Measurements from ENCODE around the gene A1CF. TPM values are rescaled to one million over a fixed set of nuclear protein-coding genes. Genes with fewer than 3 reads are reported as not detected.

A1CF gene
- total and polyA plus RNA-seq, 2 of the 8 experiments (the other 6 are each of a cell fraction or from before 2014, with no cell fraction given): not detected

GRCh38 chr10:50883629-50884028 lies 1.8 kb downstream of the A1CF start:
- no peak for FAIRE-seq
- H4K8ac ChIP-seq (ENCODE audit: extremely low read depth, insufficient read depth, low read length): no peak overlapping the region
- no peak overlapping the region for H3K18ac ChIP-seq (ENCODE audit: extremely low read depth, low read length)
- H3K9ac ChIP-seq (replicated peaks in 1 of 4; ENCODE audit: extremely low read depth in 1 of 4, low read depth in 3 of 4, low read length in 3 of 4): no peak overlapping the region
- no peaks in the 10 kb centered on the region for H3K23me2 ChIP-seq (ENCODE audit: low read depth, low read length)
- no peaks in the 10 kb centered on the region for H4K20me1 ChIP-seq (replicated peaks in 1 of 2; ENCODE audit: control insufficient read depth in 1 of 2, insufficient read depth in 2 of 2, low read length in 2 of 2)
- no peak overlapping the region for H2AFZ ChIP-seq (ENCODE audit: low read length)
- H3K36me3 ChIP-seq (ENCODE audit: control insufficient read depth in 2 of 4, insufficient read depth in 4 of 4, low read length in 3 of 4): no peaks in the 10 kb centered on the region
- no peak overlapping the region for H3K4me2 ChIP-seq (ENCODE audit: insufficient read depth in 1 of 2, low read depth in 2 of 2, low read length in 2 of 2)
- DNase-seq (ENCODE audit: low read depth in 1 of 2, low spot score in 2 of 2): no peak
- no peaks in the 10 kb centered on the region for H3K79me2 ChIP-seq (ENCODE audit: control insufficient read depth in 1 of 2, insufficient read depth in 2 of 2, low read length in 2 of 2)
- no peak overlapping the region for H2BK20ac ChIP-seq (ENCODE audit: low read length)
- no peak overlapping the region for H2BK5ac ChIP-seq (ENCODE audit: low read depth, low read length)
- no peaks in the 10 kb centered on the region for H3K79me1 ChIP-seq (ENCODE audit: low read depth, low read length)
- no peak overlapping the region for H3K23ac ChIP-seq (ENCODE audit: insufficient read length)
- H3K14ac ChIP-seq (ENCODE audit: insufficient read length): no peak overlapping the region
- H3K27ac ChIP-seq (ENCODE audit: low read depth, low read length): no peak overlapping the region
- 85% methylated on average over 5 of the region's 5 CpGs; no CpG with 5 or more reads in 1 of the 2 experiments for WGBS, 2 experiments (ENCODE audit: extremely low coverage in 1 of 2, insufficient coverage in 1 of 2, insufficient read length in 1 of 2, insufficient replicate concordance in 2 of 2, low coverage in 1 of 2, low lambda C conversion rate in 2 of 2, missing lambda C conversion rate in 1 of 2)
- H4K5ac ChIP-seq (ENCODE audit: insufficient read length, low read depth, low read length): no peak overlapping the region
- no peak overlapping the region for H2BK120ac ChIP-seq (replicated peaks; ENCODE audit: low read depth, low read length)
- H3K56ac ChIP-seq (replicated peaks; ENCODE audit: insufficient read length, low read depth, low read length): no peak overlapping the region
- H4K91ac ChIP-seq (replicated peaks; ENCODE audit: insufficient read length, low read length): no peak overlapping the region
- H3K27me3 ChIP-seq (replicated peaks in 1 of 4; ENCODE audit: control insufficient read depth in 3 of 4, extremely low read depth in 1 of 4, insufficient read depth in 3 of 4, low read length in 3 of 4): no peaks in the 10 kb centered on the region
- no peaks in the 10 kb centered on the region for H3K4me1 ChIP-seq (replicated peaks in 1 of 4; ENCODE audit: control insufficient read depth in 3 of 4, insufficient read depth in 4 of 4, low read length in 3 of 4)
- H3K9me3 ChIP-seq (ENCODE audit: insufficient read depth in 2 of 2, low read depth in 1 of 2, low read length in 1 of 2): no peaks in the 10 kb centered on the region
- no peak overlapping the region for H3K4ac ChIP-seq (replicated peaks; ENCODE audit: insufficient read length, low read depth, low read length)
- CTCF ChIA-PET (ENCODE audit: partially characterized antibody): no interaction called here
- H2BK12ac ChIP-seq (ENCODE audit: low read depth, low read length): no peak overlapping the region
- POLR2A ChIA-PET (ENCODE audit: partially characterized antibody): no interaction called here
- H2AK5ac ChIP-seq (ENCODE audit: low read depth, low read length): no peak overlapping the region
- H3K4me3 ChIP-seq (ENCODE audit: extremely low read depth in 1 of 4, insufficient read depth in 2 of 4, low read depth in 3 of 4, low read length in 4 of 4): no peak overlapping the region
- H2BK15ac ChIP-seq (ENCODE audit: low read length): no peak overlapping the region
- no peak for TF ChIP-seq TCF12 (IDR thresholded peaks at IDR 0.05; ENCODE audit: low read depth, low read length)
- TF ChIP-seq CEBPB (IDR thresholded peaks at IDR 0.05; ENCODE audit: low read depth, low read length): no peak
- no peak for TF ChIP-seq CHD1 (IDR thresholded peaks at IDR 0.05; ENCODE audit: low read depth, low read length)
- TF ChIP-seq POU5F1 (IDR thresholded peaks at IDR 0.05; ENCODE audit: low read depth, low read length): no peak
- no peak for TF ChIP-seq RXRA (IDR thresholded peaks at IDR 0.05; ENCODE audit: insufficient read depth, low read depth, low read length)
- TF ChIP-seq ZNF274 (IDR thresholded peaks at IDR 0.05; ENCODE audit: borderline replicate concordance, extremely low read depth, low read length): no peak
- TF ChIP-seq CTCF (IDR thresholded peaks at IDR 0.05; ENCODE audit: control extremely low read depth in 1 of 3, insufficient read depth in 1 of 3, low read depth in 1 of 3, low read length in 3 of 3): no peak
- no peak for TF ChIP-seq SP4 (IDR thresholded peaks at IDR 0.05; ENCODE audit: low read length)
- TF ChIP-seq FOSL1 (IDR thresholded peaks at IDR 0.05; ENCODE audit: insufficient read depth, low read depth, low read length): no peak
- TF ChIP-seq TAF1 (IDR thresholded peaks at IDR 0.05; ENCODE audit: low read depth, low read length): no peak
- TF ChIP-seq BCL11A (IDR thresholded peaks at IDR 0.05; ENCODE audit: low read depth in 2 of 2, low read length in 2 of 2): no peak
- TF ChIP-seq TBP (IDR thresholded peaks at IDR 0.05; ENCODE audit: low read depth, low read length): no peak
- no peak for TF ChIP-seq BACH1 (IDR thresholded peaks at IDR 0.05; ENCODE audit: low read length)
